ENCODE results near the gene TMEM42.

DNA sequence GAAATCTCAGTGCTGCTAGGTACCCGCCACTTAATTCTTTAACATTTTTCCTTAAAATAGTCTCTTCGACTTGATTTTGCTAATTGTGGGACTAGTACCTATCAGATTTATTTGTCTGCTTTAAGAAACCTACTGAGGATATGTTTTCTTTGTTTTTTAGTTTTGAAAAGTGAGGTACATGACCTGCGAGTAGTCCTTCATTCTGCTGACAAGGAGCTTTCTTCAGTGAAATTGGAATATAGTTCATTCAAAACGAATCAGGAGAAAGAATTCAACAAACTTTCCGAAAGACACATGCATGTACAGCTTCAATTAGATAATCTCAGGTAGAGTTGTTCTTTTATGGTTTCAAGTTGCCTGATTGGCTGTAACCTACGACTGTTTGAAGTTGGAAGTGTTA lies 47.0 kb upstream of the TMEM42 start:
- TF ChIP-seq, protein P1, sequence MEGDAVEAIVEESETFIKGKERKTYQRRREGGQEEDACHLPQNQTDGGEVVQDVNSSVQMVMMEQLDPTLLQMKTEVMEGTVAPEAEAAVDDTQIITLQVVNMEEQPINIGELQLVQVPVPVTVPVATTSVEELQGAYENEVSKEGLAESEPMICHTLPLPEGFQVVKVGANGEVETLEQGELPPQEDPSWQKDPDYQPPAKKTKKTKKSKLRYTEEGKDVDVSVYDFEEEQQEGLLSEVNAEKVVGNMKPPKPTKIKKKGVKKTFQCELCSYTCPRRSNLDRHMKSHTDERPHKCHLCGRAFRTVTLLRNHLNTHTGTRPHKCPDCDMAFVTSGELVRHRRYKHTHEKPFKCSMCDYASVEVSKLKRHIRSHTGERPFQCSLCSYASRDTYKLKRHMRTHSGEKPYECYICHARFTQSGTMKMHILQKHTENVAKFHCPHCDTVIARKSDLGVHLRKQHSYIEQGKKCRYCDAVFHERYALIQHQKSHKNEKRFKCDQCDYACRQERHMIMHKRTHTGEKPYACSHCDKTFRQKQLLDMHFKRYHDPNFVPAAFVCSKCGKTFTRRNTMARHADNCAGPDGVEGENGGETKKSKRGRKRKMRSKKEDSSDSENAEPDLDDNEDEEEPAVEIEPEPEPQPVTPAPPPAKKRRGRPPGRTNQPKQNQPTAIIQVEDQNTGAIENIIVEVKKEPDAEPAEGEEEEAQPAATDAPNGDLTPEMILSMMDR (IDR thresholded peaks at IDR 0.05), result no peak
- TF ChIP-seq POLR2A (IDR thresholded peaks at IDR 0.05), result no peak

Measured in tibial nerve (tissue), 3 donors.